GM18502 (cell line): ENCODE results near the gene PI4KA.

ENCODE experiments used
- ATAC-seq: cut with Tn5 transposase; IDR thresholded peaks from one replicate; pipeline ENCODE4 v1.9.1; 2021; ENCODE audit warnings: mild to moderate bottlenecking; ENCODE audit not compliant: unreplicated experiment, poor library complexity

The PI4KA gene

GRCh38 chr22:20882855-20883254, 24.2 kb upstream of the PI4KA start:
- ATAC-seq: no peak

- no peak for ATAC-seq
These were observed 23.5 kb upstream of the PI4KA start for GRCh38 chr22:20881869-20882815.

- no peak for ATAC-seq
These were observed 22.6 kb upstream of the PI4KA start for GRCh38 chr22:20881231-20881630.

- no peak for ATAC-seq
These were observed 19.1 kb upstream of the PI4KA start for GRCh38 chr22:20877715-20878114.

GRCh38 chr22:20875296-20875695, 16.7 kb upstream of the PI4KA start:
- ATAC-seq: no peak

- ATAC-seq: no peak
These were observed 14.6 kb upstream of the PI4KA start for GRCh38 chr22:20873214-20873613.

- ATAC-seq: no peak
These were observed 10.6 kb upstream of the PI4KA start for GRCh38 chr22:20869234-20869633.

- ATAC-seq: no peak
These were observed 9.7 kb upstream of the PI4KA start for GRCh38 chr22:20868025-20868962.

GRCh38 chr22:20867179-20868024, 8.8 kb upstream of the PI4KA start:
- no peak for ATAC-seq

GRCh38 chr22:20866736-20867135, 8.1 kb upstream of the PI4KA start:
- no peak for ATAC-seq

GRCh38 chr22:20865875-20866445, 7.3 kb upstream of the PI4KA start:
- no peak for ATAC-seq

- ATAC-seq: no peak
These were observed 6.7 kb upstream of the PI4KA start for GRCh38 chr22:20865331-20865730.

- no peak for ATAC-seq
These were observed 5.7 kb upstream of the PI4KA start for GRCh38 chr22:20864186-20864908.

- no peak for ATAC-seq
These were observed 4.8 kb upstream of the PI4KA start for GRCh38 chr22:20863366-20863765.

GRCh38 chr22:20862540-20862939, 3.9 kb upstream of the PI4KA start:
- ATAC-seq: no peak

- ATAC-seq: no peak
These were observed 1.0 kb upstream of the PI4KA start for GRCh38 chr22:20859615-20860014.

- peak; percentile 59 for ATAC-seq
These were observed 585 bp downstream of the PI4KA start for GRCh38 chr22:20857838-20858614.

GRCh38 chr22:20857247-20857643, 1.4 kb downstream of the PI4KA start:
- no peak for ATAC-seq
